CD4-positive, alpha-beta T cell treated with Interleukin-2 at 100 ng/mL for 4 hours (primary cell): Measurements from ENCODE around the gene RGS6.

ENCODE experiments used
- DNase-seq: peaks from one replicate; pipeline ENCODE4 v3.0.0-alpha.2; 2020; ENCODE audit warnings: low spot score

The RGS6 gene

GRCh38 chr14:72014486-72014885 is 82.3 kb downstream of the RGS6 start:
- DNase-seq, result no peak

- no peak for DNase-seq
These were observed 85.1 kb downstream of the RGS6 start for GRCh38 chr14:72017290-72017689.

- DNase-seq, result no peak
These were observed 91.2 kb downstream of the RGS6 start for GRCh38 chr14:72023128-72024042.

GRCh38 chr14:72024043-72024407 is 91.8 kb downstream of the RGS6 start:
- peak; percentile 33 for DNase-seq

- DNase-seq, result no peak
These were observed 92.3 kb downstream of the RGS6 start for GRCh38 chr14:72024504-72024903.

GRCh38 chr14:72026536-72026935 is 94.3 kb downstream of the RGS6 start:
- no peak for DNase-seq

GRCh38 chr14:72027061-72027460 is 94.8 kb downstream of the RGS6 start:
- no peak for DNase-seq

GRCh38 chr14:72033365-72033764 is 101.1 kb downstream of the RGS6 start:
- no peak for DNase-seq

- no peak for DNase-seq
These were observed 108.3 kb downstream of the RGS6 start for GRCh38 chr14:72040528-72040927.

- no peak for DNase-seq
These were observed 113.0 kb downstream of the RGS6 start for GRCh38 chr14:72045271-72045670.

GRCh38 chr14:72045885-72046284 is 113.7 kb downstream of the RGS6 start:
- no peak for DNase-seq

- DNase-seq, result no peak
These were observed 117.2 kb downstream of the RGS6 start for GRCh38 chr14:72049462-72049861.

GRCh38 chr14:72052356-72052755 is 120.1 kb downstream of the RGS6 start:
- no peak for DNase-seq

- DNase-seq, result no peak
These were observed 121.4 kb downstream of the RGS6 start for GRCh38 chr14:72053651-72054050.

GRCh38 chr14:72054911-72055310 is 122.7 kb downstream of the RGS6 start:
- DNase-seq, result no peak

GRCh38 chr14:72057701-72058285 is 125.6 kb downstream of the RGS6 start:
- no peak for DNase-seq

- no peak for DNase-seq
These were observed 128.2 kb downstream of the RGS6 start for GRCh38 chr14:72060460-72060859.

- no peak for DNase-seq
These were observed 128.7 kb downstream of the RGS6 start for GRCh38 chr14:72060917-72061316.

- no peak for DNase-seq
These were observed 129.5 kb downstream of the RGS6 start for GRCh38 chr14:72061718-72062117.

GRCh38 chr14:72063761-72064282 is 131.6 kb downstream of the RGS6 start:
- DNase-seq, result no peak

- no peak for DNase-seq
These were observed 132.3 kb downstream of the RGS6 start for GRCh38 chr14:72064501-72064900.

- DNase-seq, result no peak
These were observed 138.2 kb downstream of the RGS6 start for GRCh38 chr14:72070458-72070857.

GRCh38 chr14:72075649-72076334 is 143.6 kb downstream of the RGS6 start:
- DNase-seq, result no peak
